Astrocyte (in vitro differentiated cells and primary cell): ENCODE data around the gene SLC66A1. TPM values are rescaled to one million over a fixed set of nuclear protein-coding genes. Genes with fewer than 3 reads are reported as not detected.
A peak's percentile ranks its signal among the peaks of the same experiment; 100 is the strongest.

Source experiments
- DNase-seq: peaks from one replicate; pipeline ENCODE4 v3.0.0-alpha.2; 2010; ENCODE audit warnings: low read depth
- FAIRE-seq: peaks from 2 replicates; lab custom pipeline; 2011; peaks lifted over from hg19 to GRCh38; lab: Jason Lieb, UNC
- H2AFZ ChIP-seq: 2 replicates; pipeline ENCODE4 v1.6.0; 2012; ENCODE audit warnings: low read depth, low read length, inconsistent platforms
- H3K27ac ChIP-seq: 2 replicates; pipeline ENCODE4 v1.5.1; 2011; ENCODE audit warnings: low read depth, low read length, inconsistent platforms
- H3K27me3 ChIP-seq: 2 replicates; pipeline ENCODE4 v1.6.0; 2011; ENCODE audit warnings: low read length, inconsistent platforms; ENCODE audit not compliant: insufficient read depth
- H3K36me3 ChIP-seq: 2 replicates; pipeline ENCODE4 v1.5.1; 2011; ENCODE audit warnings: low read length, inconsistent platforms; ENCODE audit not compliant: insufficient read depth
- H3K4me1 ChIP-seq: 2 replicates; pipeline ENCODE4 v1.5.1; 2011; ENCODE audit warnings: low read length, inconsistent platforms; ENCODE audit not compliant: insufficient read depth
- H3K4me2 ChIP-seq: 2 replicates; pipeline ENCODE4 v1.6.0; 2012; ENCODE audit warnings: low read length, inconsistent platforms
- H3K4me3 ChIP-seq: 2 replicates; pipeline ENCODE4 v1.5.1; 2011; ENCODE audit warnings: low read depth, mild to moderate bottlenecking, low read length, inconsistent platforms; ENCODE audit not compliant: insufficient read depth
- H3K79me2 ChIP-seq: 2 replicates; pipeline ENCODE4 v1.6.0; 2012; ENCODE audit warnings: mild to moderate bottlenecking, low read length, inconsistent platforms; ENCODE audit not compliant: insufficient read depth
- H3K9ac ChIP-seq: 2 replicates; pipeline ENCODE4 v1.6.0; 2012; ENCODE audit warnings: mild to moderate bottlenecking, low read length, inconsistent platforms
- H3K9me3 ChIP-seq: 2 replicates; pipeline ENCODE4 v1.5.1; 2012; ENCODE audit warnings: low read depth, mild to moderate bottlenecking, low read length, inconsistent platforms; ENCODE audit not compliant: insufficient read depth
- H4K20me1 ChIP-seq: 2 replicates; pipeline ENCODE4 v1.6.0; 2012; ENCODE audit warnings: low read length, inconsistent platforms; ENCODE audit not compliant: insufficient read depth
- H3K27ac Mint-ChIP-seq: one replicate; pipeline ENCODE4 v1.8.0; 2021; ENCODE audit warnings: mild to moderate bottlenecking, mixed read lengths; ENCODE audit not compliant: unreplicated experiment
- H3K27me3 Mint-ChIP-seq: one replicate; pipeline ENCODE4 v1.8.0; 2021; ENCODE audit warnings: low read depth, mixed read lengths; ENCODE audit not compliant: unreplicated experiment
- H3K36me3 Mint-ChIP-seq: one replicate; pipeline ENCODE4 v1.8.0; 2021; ENCODE audit warnings: low read depth, mixed read lengths; ENCODE audit not compliant: unreplicated experiment
- H3K4me1 Mint-ChIP-seq: one replicate; pipeline ENCODE4 v1.8.0; 2021; ENCODE audit warnings: low read depth, mixed read lengths; ENCODE audit not compliant: unreplicated experiment
- H3K4me3 Mint-ChIP-seq: one replicate; pipeline ENCODE4 v1.8.0; 2021; ENCODE audit warnings: mild to moderate bottlenecking, moderate library complexity, mixed read lengths; ENCODE audit not compliant: unreplicated experiment
- H3K9me3 Mint-ChIP-seq: one replicate; pipeline ENCODE4 v1.8.0; 2021; ENCODE audit warnings: mild to moderate bottlenecking, mixed read lengths; ENCODE audit not compliant: unreplicated experiment
- EZH2 ChIP-seq: IDR thresholded peaks from 2 replicates; pipeline ENCODE4 v1.6.1; 2012; ENCODE audit warnings: mild to moderate bottlenecking, low read length, inconsistent platforms; ENCODE audit not compliant: insufficient read depth
- total RNA-seq: library from RNA; stranded (reverse); gene quantifications from 2 replicates; pipeline ENCODE4 v1.2.1, GENCODE V29; 2021
- TF ChIP-seq, protein P1 (sequence below): IDR thresholded peaks from 2 replicates; pipeline ENCODE4 v1.5.1; 2011; ENCODE audit warnings: low read depth, mild to moderate bottlenecking, inconsistent platforms, low read length, moderate library complexity; ENCODE audit not compliant: insufficient read depth

SLC66A1 gene
- total RNA-seq, 1 donor from 2014 or later, result 21.5 TPM

- peaks cover 34% of the 10 kb centered on the region for H3K36me3 ChIP-seq
- no peak overlapping the region for H2AFZ ChIP-seq
- no peak overlapping the region for H3K9ac ChIP-seq
- Mint-ChIP-seq H3K9me3 (no peaks in the 10 kb centered on the region), H3K27me3 (no peaks in the 10 kb centered on the region), H3K36me3 (peaks cover 14% of the 10 kb centered on the region), H3K4me1 (peaks cover 5% of the 10 kb centered on the region), H3K4me3 (no peak overlapping the region), H3K27ac (no peak overlapping the region)
- TF ChIP-seq, protein P1, sequence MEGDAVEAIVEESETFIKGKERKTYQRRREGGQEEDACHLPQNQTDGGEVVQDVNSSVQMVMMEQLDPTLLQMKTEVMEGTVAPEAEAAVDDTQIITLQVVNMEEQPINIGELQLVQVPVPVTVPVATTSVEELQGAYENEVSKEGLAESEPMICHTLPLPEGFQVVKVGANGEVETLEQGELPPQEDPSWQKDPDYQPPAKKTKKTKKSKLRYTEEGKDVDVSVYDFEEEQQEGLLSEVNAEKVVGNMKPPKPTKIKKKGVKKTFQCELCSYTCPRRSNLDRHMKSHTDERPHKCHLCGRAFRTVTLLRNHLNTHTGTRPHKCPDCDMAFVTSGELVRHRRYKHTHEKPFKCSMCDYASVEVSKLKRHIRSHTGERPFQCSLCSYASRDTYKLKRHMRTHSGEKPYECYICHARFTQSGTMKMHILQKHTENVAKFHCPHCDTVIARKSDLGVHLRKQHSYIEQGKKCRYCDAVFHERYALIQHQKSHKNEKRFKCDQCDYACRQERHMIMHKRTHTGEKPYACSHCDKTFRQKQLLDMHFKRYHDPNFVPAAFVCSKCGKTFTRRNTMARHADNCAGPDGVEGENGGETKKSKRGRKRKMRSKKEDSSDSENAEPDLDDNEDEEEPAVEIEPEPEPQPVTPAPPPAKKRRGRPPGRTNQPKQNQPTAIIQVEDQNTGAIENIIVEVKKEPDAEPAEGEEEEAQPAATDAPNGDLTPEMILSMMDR, result no peak
- no peak for TF ChIP-seq EZH2
- H3K4me2 ChIP-seq, result no peak overlapping the region
- no peak overlapping the region for H3K27ac ChIP-seq
- DNase-seq (no peak), FAIRE-seq (no peak)
- H3K4me1 ChIP-seq, result no peaks in the 10 kb centered on the region
- H4K20me1 ChIP-seq, result peaks cover 75% of the 10 kb centered on the region
- H3K9me3 ChIP-seq, result no peaks in the 10 kb centered on the region
- peaks cover 17% of the 10 kb centered on the region for H3K79me2 ChIP-seq
- no peak overlapping the region for H3K4me3 ChIP-seq
- H3K27me3 ChIP-seq, result no peaks in the 10 kb centered on the region
Observed at GRCh38 chr1:19350566-19350965, 38.4 kb downstream of the SLC66A1 start.

DNA sequence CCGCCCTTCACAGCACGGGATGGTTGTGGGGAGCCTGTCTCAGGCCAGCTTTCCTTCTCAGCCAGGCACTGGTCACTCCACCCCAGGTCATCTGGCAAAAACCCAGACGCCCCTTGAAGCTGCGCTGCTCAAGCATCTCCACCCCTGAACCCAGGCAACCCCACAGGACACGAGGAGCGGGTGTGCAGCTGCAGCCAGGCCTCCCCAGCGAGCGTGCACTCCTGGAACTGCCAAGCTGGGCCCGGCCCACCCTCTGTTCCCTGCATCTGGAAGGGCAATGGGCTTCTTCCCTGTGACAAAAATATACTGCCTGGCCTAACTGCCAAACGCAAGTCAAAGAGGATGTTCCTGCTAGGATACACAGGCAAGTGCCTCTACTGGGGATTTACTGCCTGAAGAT lies 39.7 kb downstream of the SLC66A1 start:
- H3K4me3 Mint-ChIP-seq, result no peak overlapping the region
- no peaks in the 10 kb centered on the region for H3K27me3 Mint-ChIP-seq
- Histone ChIP-seq H3K79me2 (peaks cover 17% of the 10 kb centered on the region), H3K27ac (no peak overlapping the region), H3K4me2 (no peak overlapping the region), H3K27me3 (no peaks in the 10 kb centered on the region), H4K20me1 (peaks cover 79% of the 10 kb centered on the region), H3K4me1 (no peaks in the 10 kb centered on the region), H3K9ac (no peak overlapping the region), H3K4me3 (no peak overlapping the region), H3K36me3 (peaks cover 43% of the 10 kb centered on the region), H3K9me3 (no peaks in the 10 kb centered on the region), H2AFZ (no peak overlapping the region)
- H3K4me1 Mint-ChIP-seq, result peaks cover 5% of the 10 kb centered on the region
- TF ChIP-seq, protein P1, result no peak
- TF ChIP-seq EZH2, result no peak
- DNase-seq (no peak), FAIRE-seq (no peak)
- peaks cover 19% of the 10 kb centered on the region for H3K36me3 Mint-ChIP-seq
- H3K9me3 Mint-ChIP-seq, result no peaks in the 10 kb centered on the region
- peak overlapping the region; percentile 62 for H3K27ac Mint-ChIP-seq

GRCh38 chr1:19352839-19353238 lies 40.7 kb downstream of the SLC66A1 start:
- Histone ChIP-seq H3K9me3 (no peaks in the 10 kb centered on the region), H3K27ac (no peak overlapping the region), H3K36me3 (peaks cover 43% of the 10 kb centered on the region), H3K4me3 (no peak overlapping the region), H3K79me2 (peaks cover 26% of the 10 kb centered on the region), H2AFZ (no peak overlapping the region), H4K20me1 (peaks cover 77% of the 10 kb centered on the region), H3K9ac (no peak overlapping the region), H3K27me3 (no peaks in the 10 kb centered on the region), H3K4me1 (no peaks in the 10 kb centered on the region), H3K4me2 (no peak overlapping the region)
- FAIRE-seq (no peak), DNase-seq (no peak)
- Mint-ChIP-seq H3K27me3 (no peaks in the 10 kb centered on the region), H3K27ac (no peak overlapping the region), H3K36me3 (peaks cover 19% of the 10 kb centered on the region), H3K9me3 (no peaks in the 10 kb centered on the region), H3K4me3 (no peak overlapping the region), H3K4me1 (peaks cover 5% of the 10 kb centered on the region)
- TF ChIP-seq, protein P1, result no peak
- no peak for TF ChIP-seq EZH2
